ENCODE results near the gene VAPB. TPM values are rescaled to one million over a fixed set of nuclear protein-coding genes. Genes with fewer than 3 reads are reported as not detected.

VAPB gene
- total RNA-seq, 1 experiment from 2014 or later = 51.1 TPM

DNA sequence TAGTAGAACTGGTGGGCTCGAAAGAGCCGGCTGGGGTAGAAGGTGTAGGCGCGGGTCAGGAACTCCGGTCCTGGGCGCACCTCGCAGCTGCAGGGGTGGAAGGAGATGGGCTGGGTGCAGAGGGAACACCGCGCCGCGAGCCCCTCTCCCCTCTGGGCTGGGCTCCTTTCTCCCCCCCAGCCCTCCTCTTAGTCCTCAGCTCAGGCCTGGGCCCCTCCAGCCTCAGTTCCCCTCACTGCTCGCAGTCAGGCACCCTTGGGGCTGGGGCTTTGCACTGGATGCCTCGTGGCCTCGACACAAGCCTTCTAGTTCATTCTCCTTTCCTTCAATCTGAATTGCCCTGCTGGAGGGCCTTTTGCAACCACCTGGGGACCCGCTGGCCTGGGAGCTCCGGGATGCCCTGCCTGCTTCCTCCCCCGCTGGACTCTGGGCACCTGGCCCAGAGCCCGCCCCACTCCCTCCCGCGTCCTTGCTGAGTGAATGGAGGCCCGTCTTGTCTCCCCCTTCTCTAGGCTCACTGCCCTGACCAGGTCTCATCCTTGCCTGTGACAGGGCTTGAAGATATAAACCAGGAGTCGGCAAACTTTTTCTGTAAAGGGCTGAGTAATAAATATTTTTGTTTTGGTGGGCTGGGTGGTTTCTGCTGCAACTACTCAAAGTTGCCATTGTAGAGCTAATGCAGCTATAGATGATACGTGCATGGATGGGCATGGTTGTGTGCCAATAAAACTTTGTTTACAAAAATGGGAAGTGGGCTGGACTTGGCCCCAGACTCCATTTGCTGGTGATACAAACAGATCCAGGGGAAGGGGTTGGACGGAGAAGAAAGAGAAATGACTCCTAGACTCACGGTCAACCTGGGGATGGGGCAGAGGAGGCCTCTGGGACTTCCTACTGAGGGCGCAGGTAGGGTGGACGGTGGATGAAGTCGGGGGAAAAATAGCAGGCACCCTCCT is 78.8 kb downstream of the VAPB start:
- CTCF ChIA-PET = no interaction called here

More for the DNA sequence above, 78.8 kb downstream of the VAPB start:
- Histone ChIP-seq H2AFZ (ENCODE audit: low read depth, low read length, poor library complexity, severe bottlenecking) (no peak overlapping the region), H4K20me1 (ENCODE audit: insufficient read depth) (no peaks in the 10 kb centered on the region), H3K4me1 (ENCODE audit: control insufficient read depth in 1 of 2, insufficient read depth in 2 of 2, low read length in 2 of 2) (no peaks in the 10 kb centered on the region), H3K4me2 (ENCODE audit: low read length) (no peak overlapping the region), H3K9me3 (ENCODE audit: control insufficient read depth in 1 of 2, insufficient read depth in 1 of 2, low read depth in 1 of 2, low read length in 2 of 2) (no peaks in the 10 kb centered on the region), H3K36me3 (ENCODE audit: control insufficient read depth in 1 of 2, insufficient read depth in 2 of 2, low read length in 2 of 2) (no peaks in the 10 kb centered on the region), H3K27ac (ENCODE audit: low read depth, low read length) (no peak overlapping the region), H3K79me2 (ENCODE audit: insufficient read depth, low read length) (no peaks in the 10 kb centered on the region), H3K4me3 (replicated peaks in 1 of 2; ENCODE audit: low read depth in 1 of 2, low read length in 2 of 2) (no peak overlapping the region), H3K27me3 (ENCODE audit: insufficient read depth, low read length) (no peaks in the 10 kb centered on the region), H3K9ac (ENCODE audit: low read length) (no peak overlapping the region), H3K9me2 (ENCODE audit: insufficient read depth) (no peaks in the 10 kb centered on the region)
- DNase-seq (ENCODE audit: low read depth, low spot score) (no peak), ATAC-seq (no peak)
- POLR2A ChIA-PET = no interaction called here
- RAD21 ChIA-PET (ENCODE audit: low non-redundant PET in 1 of 2, low total read pairs in 2 of 2, uncharacterized antibody in 2 of 2, unreplicated experiment in 2 of 2) = no interaction called here
- TF ChIP-seq SRF (IDR thresholded peaks at IDR 0.05; ENCODE audit: low read depth) (no peak), TCF7L2 (IDR thresholded peaks at IDR 0.05; ENCODE audit: borderline replicate concordance, extremely low read depth, insufficient read depth, insufficient read length) (no peak), SP1 (IDR thresholded peaks at IDR 0.05; ENCODE audit: low read depth) (no peak), JUND (IDR thresholded peaks at IDR 0.05) (no peak), CEBPB (IDR thresholded peaks at IDR 0.05; ENCODE audit: low read depth) (no peak)
- TF ChIP-seq, protein P1, sequence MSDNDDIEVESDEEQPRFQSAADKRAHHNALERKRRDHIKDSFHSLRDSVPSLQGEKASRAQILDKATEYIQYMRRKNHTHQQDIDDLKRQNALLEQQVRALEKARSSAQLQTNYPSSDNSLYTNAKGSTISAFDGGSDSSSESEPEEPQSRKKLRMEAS (IDR thresholded peaks at IDR 0.05) = no peak
- TF ChIP-seq, protein P2, sequence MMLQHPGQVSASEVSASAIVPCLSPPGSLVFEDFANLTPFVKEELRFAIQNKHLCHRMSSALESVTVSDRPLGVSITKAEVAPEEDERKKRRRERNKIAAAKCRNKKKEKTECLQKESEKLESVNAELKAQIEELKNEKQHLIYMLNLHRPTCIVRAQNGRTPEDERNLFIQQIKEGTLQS (IDR thresholded peaks at IDR 0.05) = no peak
- TF ChIP-seq, protein P3, sequence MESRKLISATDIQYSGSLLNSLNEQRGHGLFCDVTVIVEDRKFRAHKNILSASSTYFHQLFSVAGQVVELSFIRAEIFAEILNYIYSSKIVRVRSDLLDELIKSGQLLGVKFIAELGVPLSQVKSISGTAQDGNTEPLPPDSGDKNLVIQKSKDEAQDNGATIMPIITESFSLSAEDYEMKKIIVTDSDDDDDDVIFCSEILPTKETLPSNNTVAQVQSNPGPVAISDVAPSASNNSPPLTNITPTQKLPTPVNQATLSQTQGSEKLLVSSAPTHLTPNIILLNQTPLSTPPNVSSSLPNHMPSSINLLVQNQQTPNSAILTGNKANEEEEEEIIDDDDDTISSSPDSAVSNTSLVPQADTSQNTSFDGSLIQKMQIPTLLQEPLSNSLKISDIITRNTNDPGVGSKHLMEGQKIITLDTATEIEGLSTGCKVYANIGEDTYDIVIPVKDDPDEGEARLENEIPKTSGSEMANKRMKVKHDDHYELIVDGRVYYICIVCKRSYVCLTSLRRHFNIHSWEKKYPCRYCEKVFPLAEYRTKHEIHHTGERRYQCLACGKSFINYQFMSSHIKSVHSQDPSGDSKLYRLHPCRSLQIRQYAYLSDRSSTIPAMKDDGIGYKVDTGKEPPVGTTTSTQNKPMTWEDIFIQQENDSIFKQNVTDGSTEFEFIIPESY (IDR thresholded peaks at IDR 0.05; ENCODE audit: extremely low read depth, insufficient replicate concordance, low read length) = no peak
- TF ChIP-seq, protein P4, sequence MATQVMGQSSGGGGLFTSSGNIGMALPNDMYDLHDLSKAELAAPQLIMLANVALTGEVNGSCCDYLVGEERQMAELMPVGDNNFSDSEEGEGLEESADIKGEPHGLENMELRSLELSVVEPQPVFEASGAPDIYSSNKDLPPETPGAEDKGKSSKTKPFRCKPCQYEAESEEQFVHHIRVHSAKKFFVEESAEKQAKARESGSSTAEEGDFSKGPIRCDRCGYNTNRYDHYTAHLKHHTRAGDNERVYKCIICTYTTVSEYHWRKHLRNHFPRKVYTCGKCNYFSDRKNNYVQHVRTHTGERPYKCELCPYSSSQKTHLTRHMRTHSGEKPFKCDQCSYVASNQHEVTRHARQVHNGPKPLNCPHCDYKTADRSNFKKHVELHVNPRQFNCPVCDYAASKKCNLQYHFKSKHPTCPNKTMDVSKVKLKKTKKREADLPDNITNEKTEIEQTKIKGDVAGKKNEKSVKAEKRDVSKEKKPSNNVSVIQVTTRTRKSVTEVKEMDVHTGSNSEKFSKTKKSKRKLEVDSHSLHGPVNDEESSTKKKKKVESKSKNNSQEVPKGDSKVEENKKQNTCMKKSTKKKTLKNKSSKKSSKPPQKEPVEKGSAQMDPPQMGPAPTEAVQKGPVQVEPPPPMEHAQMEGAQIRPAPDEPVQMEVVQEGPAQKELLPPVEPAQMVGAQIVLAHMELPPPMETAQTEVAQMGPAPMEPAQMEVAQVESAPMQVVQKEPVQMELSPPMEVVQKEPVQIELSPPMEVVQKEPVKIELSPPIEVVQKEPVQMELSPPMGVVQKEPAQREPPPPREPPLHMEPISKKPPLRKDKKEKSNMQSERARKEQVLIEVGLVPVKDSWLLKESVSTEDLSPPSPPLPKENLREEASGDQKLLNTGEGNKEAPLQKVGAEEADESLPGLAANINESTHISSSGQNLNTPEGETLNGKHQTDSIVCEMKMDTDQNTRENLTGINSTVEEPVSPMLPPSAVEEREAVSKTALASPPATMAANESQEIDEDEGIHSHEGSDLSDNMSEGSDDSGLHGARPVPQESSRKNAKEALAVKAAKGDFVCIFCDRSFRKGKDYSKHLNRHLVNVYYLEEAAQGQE (IDR thresholded peaks at IDR 0.05; ENCODE audit: low read depth) = no peak
- intact Hi-C loops (cut with micrococcal nuclease) = no loop called here
- BruUV-seq (replicated peaks) = no TSS peak
